Stimulated activated CD8-positive, alpha-beta memory T cell treated with anti-CD3 and anti-CD28 coated beads, Interleukin-12 subunit alpha, Interleukin-12 subunit beta, amount 100 ng/mL, for 4 hours (primary cell): ENCODE data around the gene DNASE2B.

Experiments used
- DNase-seq: peaks from one replicate; pipeline ENCODE4 v3.0.0-alpha.2; 2020; ENCODE audit warnings: low read depth

Gene DNASE2B, protein sequence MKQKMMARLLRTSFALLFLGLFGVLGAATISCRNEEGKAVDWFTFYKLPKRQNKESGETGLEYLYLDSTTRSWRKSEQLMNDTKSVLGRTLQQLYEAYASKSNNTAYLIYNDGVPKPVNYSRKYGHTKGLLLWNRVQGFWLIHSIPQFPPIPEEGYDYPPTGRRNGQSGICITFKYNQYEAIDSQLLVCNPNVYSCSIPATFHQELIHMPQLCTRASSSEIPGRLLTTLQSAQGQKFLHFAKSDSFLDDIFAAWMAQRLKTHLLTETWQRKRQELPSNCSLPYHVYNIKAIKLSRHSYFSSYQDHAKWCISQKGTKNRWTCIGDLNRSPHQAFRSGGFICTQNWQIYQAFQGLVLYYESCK

DNA sequence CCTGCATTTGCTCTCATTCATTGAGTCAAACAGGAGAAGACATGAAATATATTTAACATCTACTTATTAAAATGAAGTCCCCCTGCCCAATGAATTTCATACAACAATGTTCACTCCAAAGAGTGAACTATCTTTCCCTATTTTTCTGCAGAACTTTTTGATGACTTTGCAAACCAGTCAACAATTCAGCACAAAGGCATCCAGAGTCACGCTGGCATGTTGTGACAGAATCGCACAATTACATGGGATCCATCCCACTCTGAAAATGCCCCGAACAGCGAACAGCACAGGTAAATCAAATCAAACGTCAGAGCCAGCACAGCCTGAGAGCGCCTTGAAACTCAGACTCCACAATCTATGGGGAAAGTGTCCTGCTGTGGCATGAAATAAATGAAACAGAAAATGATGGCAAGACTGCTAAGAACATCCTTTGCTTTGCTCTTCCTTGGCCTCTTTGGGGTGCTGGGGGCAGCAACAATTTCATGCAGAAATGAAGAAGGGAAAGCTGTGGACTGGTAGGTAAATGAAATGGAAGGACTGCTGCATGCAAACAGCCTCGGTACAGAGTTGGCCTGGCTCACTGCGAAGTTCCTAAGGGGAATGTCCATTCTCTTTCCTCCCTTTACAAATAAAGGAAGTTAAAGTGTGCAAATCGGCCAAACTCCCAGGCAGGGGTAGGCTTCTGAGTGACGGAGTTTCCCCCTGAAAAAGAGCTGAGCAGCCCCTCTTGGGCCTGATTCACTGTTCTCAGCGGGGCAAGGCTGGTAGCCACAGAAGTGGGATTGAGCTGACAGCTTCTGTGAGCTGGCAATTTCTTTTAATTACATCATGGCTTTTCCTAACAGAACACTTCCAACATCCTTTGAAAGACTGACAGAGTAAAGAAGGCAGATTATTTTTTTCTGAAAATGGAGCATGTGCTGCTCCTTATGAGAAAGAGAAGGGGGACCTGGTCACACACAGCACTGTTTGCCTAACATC is at the start of gene DNASE2B:
Gene DNASE2B (plus strand): TSS at position 310 of the 981 bp plus-strand sequence. CDS start 81 bp downstream, at position 391.
- DNase-seq = no peak

- no peak for DNase-seq
Observed at GRCh38 chr1:84348759-84349158, 49.5 kb upstream of the DNASE2B start.

DNA sequence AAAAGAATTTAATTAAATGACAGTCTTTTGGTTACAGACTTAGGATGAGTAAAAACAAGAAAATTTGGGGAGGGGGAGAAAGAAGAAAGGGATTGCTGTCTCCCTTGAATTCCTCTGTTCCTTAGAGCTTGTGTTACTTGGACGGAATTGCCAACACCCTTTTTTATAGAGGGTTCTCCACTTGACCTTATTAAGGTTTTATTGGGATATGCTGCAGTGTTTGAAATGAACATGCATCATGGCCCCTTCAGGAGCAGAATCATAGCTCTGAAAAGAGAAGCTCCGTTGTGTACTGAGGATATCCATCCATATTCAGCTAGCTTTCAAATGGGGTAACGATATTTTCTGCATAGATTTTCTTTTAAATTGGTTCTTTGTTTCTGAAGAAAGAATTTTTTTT is 48.2 kb upstream of the DNASE2B start:
- DNase-seq = no peak

GRCh38 chr1:84350550-84350949 is 47.7 kb upstream of the DNASE2B start:
- no peak for DNase-seq

DNA sequence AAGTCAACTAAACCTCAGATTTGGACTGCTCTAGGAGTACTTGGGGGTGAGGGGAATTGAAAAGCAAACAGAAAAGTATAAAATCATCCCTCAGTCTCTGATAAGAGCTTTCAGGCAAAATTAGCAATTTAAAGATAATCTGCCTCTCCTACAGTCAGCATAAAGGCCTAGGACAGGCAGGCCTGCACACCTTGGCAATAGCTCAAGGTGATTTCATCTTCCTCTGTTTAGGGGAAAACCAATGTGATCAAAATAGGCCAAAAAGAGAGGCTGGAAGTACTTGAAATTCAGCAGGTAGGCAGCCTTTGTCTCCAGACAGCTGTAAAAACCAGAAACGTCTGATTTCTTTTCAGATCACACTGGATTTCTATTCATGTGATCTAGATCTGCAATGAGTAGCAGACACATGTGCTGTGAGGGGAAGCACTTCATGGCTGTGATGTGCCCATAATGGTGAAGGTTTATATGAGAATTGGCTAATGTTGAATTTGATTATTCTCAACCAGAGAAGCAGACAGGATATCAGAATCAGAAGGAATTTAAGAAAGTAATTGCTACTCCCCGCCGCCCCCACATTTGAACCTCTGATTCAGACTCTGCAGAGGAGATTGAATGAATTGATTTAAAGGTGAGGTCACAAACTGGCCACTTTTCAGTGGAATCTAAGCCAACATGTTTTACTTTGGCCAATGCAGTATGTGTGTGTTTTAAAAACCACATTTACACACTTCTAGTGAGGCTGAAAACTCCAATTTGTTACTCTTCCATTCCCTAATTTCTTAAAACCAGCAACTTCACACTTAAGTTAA is 45.8 kb upstream of the DNASE2B start:
- DNase-seq = no peak

DNA sequence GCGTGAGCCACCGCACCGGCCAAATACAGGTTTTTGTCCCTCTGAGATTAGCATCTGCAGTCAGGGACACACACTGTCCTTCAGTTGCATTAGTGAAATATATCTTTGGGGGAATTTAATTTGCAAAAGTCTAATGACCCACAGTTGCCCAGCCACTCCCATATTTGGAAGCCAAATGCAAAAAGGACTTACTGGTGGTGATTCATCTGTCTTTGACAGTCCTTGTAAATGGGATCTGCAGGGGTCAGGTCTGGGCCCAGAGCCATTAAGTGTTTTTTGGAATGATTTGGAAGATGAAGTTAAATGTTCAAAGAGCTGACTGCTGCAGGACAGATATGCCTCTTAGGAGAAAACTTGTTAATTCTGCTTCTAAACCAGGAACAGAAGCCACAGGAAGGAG is 44.6 kb upstream of the DNASE2B start:
- no peak for DNase-seq

DNA sequence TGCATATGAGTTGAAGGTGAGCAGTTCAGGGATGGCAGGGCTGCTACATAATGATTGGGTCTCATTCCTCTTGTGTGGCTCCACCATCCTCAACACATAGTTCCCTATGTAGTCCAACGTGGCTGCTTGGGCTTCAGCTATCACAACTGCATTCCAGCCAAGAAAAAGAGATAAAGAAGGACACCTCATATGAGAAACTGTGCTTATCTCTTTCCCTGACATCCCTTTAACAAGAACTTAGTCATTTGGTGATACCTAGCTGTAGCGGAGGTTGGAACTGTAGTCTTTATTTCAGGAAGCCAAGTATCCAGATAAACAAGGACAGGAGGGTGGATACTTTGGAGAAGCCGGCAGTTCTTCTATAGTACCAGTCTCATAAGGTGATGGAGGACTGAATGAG is 42.7 kb upstream of the DNASE2B start:
- DNase-seq = no peak

DNA sequence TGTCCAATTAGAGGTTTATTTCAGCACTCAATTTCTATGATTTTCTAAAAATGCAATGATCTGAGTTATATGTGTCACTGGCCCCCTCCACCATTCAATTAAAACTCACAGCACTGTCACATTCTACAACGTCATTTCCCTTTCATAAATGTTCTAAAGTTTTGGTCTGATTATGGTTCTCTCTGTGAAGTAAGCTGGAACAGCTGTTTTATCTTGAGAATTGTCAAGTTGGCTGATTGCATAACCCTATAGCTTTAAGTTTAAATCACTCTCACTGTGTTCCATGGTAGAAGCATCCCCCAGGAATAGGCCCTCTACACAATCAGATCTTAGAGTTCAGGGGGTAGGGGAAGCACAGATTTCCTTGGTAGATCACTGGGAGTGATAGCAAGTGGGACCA is 41.4 kb upstream of the DNASE2B start:
- no peak for DNase-seq

GRCh38 chr1:84358695-84359094 is 39.6 kb upstream of the DNASE2B start:
- DNase-seq = no peak

DNA sequence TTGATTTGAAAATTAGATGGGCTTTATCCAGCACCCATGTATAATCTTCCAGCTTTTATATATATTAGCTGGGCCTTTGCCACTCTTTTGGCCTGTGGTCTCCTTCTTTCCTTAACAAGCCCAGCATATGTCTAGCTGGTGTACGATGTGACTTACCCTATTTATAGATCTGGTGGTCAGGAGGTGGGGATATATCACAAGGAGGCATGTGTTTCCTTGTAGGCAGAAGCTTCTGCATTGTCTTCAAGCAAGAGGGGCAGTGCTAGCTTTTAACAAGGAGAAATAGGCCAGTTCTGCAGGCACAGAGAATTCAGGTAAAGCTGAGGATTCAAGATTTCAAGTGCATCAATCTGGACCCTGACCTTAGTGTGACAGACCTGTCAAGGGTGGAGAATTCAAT is 38.0 kb upstream of the DNASE2B start:
- DNase-seq = no peak

DNA sequence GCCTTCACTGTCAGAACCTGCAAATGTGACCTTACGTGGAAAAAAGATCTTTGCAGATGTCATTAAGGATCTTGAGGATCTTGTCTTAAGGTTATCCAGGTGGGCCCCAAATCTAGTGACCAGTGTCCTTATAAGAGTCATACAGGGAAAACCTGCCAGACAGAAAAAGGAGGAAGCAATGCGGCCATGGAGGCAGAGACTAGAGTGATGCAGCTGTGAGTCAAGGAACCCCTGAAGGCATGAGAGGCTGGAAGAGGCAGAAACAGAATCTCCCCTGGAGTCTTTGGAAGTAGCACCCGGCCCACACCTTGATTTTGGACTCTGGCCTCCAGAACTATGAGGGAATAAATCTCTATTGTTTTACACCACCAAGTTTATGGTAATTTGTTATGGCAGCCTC is 36.5 kb upstream of the DNASE2B start:
- DNase-seq = no peak

DNA sequence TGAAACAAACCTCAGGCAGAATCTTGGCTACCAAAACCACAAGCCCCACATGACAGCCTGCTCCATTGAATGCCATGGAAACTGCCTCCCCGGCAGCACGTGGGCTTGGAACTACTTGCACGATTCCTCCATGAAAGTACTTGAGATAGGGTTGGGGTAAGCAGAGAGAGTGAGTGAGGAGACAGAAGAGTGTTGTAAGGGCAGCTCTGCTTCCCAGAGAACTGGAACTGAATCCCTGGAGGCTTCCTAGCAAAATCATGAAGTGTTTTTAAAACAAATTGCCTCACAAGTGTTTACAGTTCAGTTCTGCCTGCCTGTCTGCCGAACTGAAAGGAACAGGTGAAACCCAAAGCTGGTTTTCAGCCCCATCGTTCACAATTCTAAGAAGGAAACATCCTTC is 35.3 kb upstream of the DNASE2B start:
- DNase-seq = no peak

DNA sequence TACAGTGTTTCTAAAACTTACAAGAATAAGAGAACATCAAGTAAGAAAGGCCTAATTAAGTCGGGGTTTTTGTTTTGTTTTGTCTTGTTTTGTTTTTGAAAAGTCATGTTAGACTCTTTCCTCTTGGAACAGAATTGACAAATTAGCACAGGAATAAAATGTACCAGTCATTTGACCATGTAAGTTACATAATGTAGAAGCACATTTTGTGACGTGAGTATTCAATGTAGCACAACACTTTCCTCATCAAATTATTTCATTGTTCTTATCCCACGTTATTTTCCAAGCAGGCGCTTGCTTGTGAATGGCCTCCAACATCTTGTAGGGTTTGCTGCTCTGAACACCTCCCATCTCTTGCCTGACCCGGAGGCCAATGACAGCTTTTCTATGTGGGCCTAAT is 34.7 kb upstream of the DNASE2B start:
- DNase-seq = no peak

GRCh38 chr1:84365225-84366221 is 32.8 kb upstream of the DNASE2B start:
- peak; percentile 2 for DNase-seq

GRCh38 chr1:84366786-84367185 is 31.5 kb upstream of the DNASE2B start:
- no peak for DNase-seq

DNA sequence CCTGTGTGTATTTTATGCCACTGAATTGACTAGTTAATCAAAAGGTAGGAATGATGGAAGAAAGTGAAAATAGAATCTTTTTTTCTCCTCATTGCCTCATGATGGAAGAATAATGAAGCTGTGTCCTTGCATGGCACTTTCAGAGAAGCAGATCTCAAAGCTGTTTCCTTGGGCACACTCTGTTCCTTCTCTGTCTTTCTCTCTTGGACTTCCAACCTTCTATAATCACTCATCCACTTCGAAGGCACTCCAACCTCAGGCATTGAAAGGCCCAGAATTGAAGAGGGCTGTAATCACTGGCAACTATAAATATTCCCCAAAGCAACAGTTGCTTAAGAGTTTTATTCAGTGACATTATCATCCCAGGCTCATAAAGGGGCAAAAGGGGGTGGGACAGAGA is 31.1 kb upstream of the DNASE2B start:
- DNase-seq = no peak

DNA sequence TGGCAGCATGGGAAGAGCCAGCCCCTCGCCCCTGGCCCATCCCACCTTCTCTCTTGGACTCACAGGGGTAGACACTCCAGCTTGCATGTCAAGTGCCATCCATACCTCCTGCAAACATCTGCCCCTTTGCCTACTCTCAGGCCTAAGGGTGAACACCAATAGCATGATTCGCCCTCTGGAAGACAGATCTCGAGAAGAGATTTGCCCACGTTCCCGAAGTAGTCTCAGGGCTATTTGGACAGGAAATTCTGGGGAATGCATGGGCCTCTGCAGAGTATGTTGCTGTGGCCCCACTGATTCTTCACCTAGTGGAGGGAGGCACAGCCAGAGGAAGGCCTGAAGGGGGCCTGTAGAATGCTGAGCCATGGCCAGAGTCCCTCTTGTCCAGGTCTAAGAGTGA is 29.8 kb upstream of the DNASE2B start:
- DNase-seq = no peak

DNA sequence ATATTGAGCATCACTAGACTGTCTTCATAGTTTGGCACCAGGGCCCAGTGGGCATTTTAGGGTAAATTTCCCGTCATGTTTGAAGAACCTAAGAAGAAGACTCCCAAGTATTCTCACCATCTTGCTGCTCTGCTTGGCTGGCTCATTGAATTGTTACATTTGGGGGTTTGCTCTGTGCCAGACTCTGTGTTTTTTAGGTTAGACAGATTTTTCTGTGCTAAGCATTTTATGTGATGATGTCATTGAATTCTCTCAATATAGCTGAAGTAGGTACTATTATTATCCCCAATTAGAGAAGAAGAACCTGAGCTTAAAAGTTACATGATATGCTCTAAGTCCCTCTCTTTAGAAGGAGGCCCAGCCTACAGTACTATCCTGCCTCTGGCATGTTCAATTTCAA is 28.0 kb upstream of the DNASE2B start:
- no peak for DNase-seq

DNA sequence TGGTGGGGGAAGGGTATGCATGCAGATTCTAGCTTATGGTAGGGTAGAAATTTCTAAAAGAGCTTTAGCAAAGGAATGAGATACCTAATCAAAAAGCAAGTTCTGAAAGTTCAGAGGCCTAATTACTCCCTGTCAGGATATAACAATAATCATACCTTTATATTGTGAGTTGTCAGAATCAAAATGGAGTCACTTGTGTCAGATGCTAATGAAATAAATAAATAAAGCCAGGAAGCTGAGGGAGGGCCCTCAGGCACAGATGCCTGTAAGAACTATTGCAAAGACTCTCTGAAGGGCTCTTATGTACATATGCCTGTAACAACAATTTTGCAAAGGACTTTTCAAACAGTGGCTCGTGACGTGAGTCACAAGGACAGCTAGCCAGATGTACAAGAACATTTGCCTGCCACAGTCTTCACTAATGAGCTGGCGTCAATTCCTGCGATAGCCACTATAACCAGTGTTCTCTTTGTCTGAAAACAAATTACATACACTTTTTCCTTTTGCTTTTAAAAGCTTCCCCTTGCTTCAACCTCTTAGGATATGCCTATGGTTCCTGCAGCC is 27.4 kb upstream of the DNASE2B start:
- no peak for DNase-seq

GRCh38 chr1:84373436-84374141 is 24.7 kb upstream of the DNASE2B start:
- DNase-seq = no peak
